ENCODE data around the gene EXTL1.

EXTL1 gene

DNA sequence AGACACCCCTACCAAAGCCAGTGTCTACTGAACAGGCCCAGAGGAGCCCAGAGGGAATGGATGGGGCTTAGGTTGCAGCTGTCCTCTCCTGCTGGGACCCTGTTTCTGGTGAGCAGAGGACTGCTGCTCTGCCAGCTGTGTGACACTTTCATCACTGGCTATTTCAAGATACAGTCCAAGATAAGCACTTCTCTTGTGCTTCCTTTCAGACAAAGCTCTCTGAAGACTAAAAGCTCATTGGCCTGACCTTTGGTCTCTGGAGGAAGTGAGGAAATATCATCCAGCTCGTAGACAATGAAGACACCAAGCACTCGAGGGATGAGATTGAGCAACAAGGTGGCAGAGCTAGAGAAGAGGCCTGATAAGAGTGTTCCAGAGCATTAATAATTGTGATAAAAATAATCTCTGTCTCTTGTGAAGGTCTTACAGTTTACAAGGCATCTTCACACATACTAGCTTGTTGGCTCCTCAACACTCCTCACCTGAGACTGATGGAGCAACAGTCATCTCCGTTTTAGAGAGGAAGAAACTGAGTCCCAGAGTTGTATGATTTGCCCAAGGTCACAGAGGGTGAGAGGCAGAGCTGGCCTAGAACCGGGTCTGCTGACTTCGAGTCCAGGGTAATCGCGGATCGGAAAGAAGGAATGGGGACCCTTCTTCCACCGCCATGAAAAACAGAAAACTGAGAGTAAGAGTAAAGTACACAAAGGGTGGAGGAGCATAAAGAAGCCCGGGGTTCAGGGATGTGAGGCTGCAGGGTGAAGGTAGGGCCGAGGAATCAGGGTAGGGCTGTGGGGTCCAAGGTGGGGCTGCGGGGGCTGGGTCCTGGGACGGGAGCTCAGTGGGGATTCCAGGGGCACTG, 24.4 kb upstream of the EXTL1 start:
- no peak for DNase-seq (ENCODE audit: low read depth in 2 of 2)

DNA sequence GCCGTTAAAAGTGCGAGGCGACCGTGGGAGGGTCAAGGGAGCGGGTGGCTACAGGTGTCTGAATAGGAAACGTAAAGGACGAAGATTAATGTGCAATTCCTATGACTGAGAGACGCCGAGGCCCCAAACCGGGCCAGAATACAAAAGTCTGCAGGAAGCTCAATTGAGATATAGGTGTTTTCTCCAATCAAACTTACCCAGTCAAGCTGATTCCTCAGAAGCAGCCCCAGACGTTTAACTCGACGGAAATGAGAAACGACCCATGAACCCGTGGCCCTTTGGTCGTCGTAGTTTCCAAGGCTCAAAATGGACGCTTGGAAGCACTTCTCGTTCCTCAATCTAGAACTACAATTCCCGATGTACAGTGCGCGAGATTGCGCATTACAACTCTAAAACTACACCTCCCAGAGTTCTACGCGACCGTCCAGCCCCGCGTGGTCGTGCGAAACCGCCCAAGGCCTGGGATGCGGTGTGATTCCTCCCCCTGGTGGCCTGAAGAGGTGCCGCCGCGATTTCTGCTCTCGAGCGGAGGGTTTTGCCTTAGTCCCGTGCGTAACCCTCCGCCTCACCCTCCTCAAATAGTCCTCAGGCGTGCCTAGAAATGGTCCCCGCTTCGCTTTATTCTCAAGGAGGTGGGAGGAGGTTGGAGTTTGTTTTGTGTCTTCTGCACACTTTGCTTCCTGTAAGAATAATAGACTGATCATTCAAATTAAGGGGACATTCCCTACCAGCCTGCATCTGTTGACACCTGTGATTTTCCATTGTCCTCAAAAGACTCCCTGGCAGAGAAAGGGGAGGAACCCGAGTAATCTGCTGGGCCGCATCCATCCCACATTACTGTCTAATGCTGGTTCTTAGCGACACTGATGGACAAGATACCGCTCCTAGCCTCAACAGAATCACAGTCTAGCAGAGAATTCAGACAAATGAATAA, 23.5 kb upstream of the EXTL1 start, which contains the start of gene PAFAH2:
TSS of gene PAFAH2 (minus strand) at position 236 of the 934 bp plus-strand sequence. CDS start 7,247 bp downstream, outside the sequence.
- peak; percentile 92 to 93 for DNase-seq (ENCODE audit: low read depth in 2 of 2)

DNA sequence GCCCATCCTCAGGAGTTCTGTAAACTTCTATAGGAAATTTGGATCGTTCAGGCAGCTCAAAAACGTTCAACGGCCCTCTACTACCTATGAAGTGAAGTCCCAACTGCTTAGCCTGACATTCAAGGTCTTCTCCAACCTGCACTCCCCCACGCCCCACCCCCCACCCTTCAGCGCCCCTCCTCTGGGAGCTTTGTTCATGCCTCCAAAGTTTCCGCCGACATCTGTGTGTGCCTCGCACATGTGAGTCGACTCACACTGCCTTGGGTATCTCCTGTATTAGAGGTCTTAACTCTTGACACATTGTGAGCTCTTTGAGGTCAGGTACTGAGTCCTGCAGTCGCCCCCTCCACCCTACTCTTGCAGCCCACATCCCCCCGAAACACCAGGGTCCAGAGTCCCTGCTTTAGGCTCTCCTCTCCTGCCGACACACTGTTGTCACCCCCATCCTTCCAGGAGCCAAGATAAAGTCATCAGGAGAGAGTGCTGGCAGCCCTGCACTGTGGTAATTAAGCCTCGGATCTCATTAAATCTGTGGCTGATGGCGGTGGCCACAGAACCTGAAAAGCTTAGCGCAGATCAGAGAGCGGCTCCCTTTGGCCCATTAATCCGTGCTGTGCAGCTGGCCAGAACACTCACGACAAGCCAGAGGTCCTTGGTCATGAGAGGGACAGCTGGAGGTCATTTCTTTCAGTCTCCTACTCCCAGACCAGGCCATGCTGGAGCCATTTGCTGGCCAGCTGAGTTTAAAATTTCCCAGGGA, 22.4 kb upstream of the EXTL1 start:
- no peak for DNase-seq (ENCODE audit: low read depth in 2 of 2)

DNA sequence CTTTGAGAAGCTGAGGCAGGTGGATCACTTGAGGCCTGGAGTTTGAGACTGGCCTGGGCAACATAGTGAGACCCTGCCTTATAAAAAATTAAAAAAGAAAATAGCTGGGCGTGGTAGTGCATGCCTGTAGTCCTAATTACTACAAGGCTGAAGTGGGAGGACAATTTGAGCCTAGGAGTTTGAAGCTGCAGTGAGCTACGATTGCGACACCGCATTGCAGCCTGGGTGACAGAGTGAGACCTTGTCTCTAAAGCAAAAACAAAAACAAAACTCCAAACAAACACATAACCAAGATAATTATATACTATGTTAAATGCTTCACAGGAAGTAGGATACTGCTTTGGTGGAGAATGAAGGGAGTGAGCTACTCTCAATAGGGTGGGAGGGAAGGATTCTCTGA, 18.3 kb upstream of the EXTL1 start:
- DNase-seq (ENCODE audit: low read depth in 2 of 2): no peak

DNA sequence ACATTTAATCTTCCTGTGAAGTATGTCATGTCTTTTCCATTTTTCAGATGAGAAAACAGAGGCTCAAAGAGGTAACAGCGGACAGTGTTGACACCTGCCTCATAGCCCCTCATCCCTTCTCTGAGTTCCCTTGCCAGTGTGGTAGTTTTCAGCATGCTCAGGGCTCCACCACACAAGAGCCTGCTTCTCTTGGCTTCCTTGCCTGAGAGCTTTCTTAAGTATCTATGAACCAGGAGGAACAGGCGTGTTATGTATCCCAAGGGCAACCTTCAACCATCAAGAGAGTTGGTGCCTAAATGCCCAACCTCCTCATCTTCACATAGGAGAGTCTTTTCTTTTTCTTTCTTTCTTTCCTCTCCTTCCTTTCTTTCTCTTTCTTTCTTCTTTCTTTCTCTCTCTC, 17.8 kb upstream of the EXTL1 start:
- no peak for DNase-seq (ENCODE audit: low read depth in 2 of 2)

DNA sequence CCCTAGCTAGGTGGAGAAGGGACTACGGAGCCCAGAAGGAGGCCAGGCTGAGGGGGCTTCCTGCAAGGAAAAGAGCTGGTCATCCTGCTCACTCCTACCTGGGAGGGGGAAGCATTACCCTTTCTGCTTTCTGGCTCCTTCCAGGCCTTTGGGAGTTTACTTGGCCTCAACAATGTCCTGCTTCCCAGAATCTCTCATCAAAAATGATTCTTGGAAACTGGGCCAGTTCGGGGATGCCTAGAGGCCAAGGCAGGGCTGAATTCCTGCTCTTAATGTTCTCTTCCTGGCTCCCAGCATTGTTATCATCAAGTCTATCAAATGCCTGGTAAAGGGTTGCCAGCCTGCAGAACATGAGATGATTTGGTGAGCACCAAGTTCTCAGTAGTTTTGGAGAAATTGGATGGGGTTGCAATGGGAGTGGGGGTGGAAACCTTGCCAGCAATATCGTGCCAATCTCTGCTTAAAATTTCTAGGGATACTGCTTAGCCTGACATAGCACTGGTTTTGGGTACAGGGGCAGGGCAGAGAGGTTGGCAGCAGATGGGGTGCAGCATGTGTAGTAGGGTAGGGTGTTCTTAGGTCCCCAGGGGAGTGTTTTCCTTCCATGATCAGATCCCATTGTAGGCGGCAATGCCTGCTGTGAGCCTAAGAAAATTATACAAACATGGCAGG, 16.0 kb upstream of the EXTL1 start:
- DNase-seq (ENCODE audit: low read depth in 2 of 2): no peak

DNA sequence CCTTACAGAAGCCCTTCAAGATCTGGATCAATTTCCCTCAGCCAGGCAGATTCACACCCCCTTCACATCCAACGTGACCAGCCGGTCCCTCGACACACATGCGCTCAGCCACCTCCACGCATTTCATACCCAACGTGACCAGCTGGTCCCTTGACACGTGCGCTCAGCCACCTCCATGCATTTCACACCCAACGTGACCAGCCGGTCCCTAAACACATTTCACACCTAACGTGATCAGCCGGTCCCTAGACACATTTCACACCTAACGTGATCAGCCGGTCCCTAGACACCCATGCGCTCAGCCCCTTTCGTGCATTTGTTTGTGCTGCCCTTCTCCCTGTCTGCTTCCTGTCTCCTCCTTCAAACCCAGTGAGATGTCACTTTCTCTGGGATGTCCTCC, 14.9 kb upstream of the EXTL1 start:
- no peak for DNase-seq (ENCODE audit: low read depth in 2 of 2)

DNA sequence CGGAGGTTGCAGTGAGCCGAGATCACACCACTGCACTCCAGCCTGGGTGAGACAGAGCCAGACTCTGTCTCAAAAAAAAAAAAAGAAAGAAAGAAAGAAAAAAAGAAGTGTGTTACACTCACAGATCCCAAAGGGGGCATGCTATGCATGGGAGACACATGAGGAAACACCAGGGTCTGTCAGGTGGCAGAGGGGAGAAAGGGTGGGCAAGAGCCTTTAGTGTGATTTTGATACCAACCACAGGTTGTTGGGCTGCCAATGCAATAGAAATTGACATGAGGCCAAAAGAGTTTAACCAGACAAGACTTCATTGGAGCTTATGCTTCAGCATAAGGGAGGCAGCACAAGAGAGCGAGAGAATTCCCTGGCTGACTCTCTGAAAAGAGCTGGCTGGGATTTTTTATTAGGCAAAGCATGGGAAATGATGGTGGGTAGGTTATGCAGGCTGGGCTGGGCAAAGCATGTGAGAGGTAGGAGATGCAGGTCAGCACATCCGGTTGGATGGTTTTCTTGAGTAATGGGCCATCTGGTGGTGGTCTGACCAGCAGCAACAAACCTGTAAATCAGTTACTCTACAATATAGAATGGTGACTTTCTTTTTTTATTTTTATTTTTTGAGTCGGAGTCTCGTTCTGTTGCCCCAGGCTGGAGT, 11.7 kb upstream of the EXTL1 start:
- no peak for DNase-seq (ENCODE audit: low read depth in 2 of 2)

DNA sequence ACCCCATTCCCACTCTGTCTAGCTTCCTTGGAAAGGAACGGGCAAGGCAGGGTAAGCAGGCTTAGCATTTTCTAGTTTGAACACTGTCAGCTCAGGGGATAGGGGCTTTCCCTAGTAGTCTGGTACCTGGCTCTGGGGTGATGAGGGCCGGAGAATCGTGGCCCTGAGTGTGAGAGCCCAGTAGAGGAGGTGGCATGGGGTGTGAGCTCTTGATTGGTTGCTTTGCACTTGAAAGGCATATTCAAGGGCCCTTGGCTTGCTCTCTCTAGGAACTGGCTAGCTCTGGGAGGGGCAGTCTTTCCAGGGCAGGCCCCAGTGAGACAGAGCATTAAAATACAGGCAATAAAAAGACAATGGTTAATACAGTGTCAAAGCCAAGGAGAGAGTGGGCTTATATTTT, 10.8 kb upstream of the EXTL1 start:
- DNase-seq (ENCODE audit: low read depth in 2 of 2): no peak

DNA sequence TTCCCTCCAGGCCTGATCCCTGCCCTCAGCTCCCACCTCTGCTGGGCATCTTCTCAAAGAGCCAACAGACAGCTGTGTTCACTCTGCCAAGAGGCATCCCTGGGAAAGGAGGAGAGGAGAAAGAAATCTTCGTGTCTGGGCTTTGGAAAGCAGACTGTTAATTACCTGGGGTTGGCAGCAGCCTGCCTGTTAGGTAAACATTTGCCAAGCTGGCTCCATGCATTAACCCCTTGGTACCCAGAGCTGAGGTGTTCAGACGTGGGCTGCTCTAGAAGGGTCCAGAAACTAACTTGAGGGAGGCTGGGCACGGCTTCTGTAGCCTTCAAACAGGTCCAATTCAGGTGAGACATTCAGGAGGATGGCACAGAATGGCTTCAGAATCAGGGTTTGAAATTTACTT, 8.7 kb upstream of the EXTL1 start:
- DNase-seq (ENCODE audit: low read depth in 2 of 2): no peak

DNA sequence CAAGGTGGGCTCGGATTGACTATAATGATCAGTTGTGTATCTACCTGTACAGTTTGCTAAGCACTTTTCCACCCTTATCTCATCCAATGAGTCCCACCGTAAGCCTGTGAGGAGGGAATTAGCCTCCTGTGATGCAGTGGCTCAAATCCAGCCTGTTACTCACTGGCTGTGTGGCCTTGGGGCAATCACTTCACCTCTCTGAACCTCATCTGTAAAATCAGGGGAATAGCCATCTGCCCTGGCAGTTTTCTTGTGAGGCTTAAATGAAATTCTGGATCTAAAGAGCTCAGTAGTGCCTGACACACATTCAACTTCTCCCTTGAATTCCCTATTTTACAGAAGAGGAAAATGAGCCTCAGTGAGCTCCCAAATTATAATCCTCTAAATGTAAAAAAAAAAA, 7.4 kb upstream of the EXTL1 start:
- no peak for DNase-seq (ENCODE audit: low read depth in 2 of 2)

DNA sequence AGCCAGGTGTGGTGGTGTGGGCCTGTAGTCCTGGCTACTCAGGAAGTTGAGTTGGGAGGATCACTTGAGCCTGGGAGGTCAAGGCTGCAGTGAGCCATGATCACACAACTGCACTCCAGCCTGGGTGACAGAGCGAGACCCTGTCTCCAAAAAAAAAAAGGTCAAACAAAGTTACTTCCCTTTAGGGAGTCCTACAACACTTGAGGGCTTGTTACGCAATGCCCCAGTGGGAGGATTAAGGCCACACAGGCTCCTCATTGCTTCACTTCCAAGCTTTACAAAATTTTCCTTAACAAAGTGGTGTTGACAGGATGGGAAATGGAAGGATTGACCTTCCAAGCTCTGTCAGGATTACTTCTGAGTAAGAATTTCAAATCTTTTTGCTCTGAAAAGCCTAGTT, 6.2 kb upstream of the EXTL1 start:
- DNase-seq (ENCODE audit: low read depth in 2 of 2): no peak

DNA sequence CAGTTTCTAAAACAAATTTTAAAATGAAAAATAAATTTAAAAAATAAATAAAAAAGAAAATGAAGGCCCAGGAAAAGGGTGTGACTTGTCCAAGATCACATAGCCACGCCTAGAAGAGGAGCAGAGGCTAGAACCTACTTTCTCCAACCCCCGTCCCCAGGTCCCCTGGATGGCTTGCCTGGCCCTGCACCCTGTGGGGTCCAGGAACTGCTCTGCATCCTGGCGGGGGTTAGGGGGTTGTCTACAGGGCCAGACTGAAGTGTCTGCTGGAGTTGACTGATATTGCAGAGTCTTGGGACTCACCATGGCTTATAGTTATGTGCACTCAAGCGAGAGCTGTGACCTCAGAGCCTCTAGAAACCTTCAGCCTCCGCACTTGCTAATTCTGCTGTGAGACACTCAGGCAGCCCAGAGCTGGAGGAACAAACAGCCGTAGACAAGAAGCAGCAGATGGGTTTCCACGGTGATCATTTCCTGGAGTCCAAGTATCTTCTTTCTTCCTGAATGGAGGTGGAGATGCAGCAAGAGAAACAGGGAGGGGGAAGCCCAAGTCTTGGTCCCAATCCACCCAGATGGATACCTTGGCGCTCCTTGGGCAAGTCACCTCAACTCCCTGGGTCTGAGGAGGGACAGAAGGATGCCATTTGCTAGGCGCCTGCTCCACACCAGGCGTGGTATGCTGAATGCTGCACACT, 5.2 kb upstream of the EXTL1 start:
- DNase-seq (ENCODE audit: low read depth in 2 of 2): no peak

DNA sequence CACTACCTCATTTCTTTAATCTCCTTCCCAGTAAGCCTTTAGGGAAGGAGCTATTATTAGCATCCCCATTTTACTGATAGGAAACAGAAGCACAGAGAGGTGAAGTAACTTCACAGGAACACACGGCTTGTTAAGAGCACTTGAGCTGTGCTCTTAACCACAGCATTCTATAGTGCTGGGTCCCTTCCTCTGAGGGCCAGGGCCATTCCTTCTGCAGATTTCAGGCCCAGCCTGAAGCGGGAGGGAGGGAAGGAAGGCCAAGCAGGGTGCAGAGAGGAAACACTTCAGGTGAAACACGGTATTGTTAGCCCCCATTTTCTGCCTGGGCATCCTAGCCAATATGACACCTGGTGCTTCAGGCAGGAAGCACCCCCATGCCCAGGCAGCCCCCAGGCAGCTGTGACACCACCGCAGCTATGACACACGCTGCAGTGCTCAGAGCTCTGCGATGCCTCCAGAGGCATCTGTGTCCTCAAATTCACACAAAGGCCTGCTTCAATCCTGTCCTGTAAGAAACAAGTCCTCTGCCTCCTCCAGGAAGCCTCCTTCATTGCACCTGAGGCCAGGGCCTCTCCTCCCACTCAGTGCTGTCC, 4.5 kb upstream of the EXTL1 start:
- no peak for DNase-seq (ENCODE audit: low read depth in 2 of 2)

DNA sequence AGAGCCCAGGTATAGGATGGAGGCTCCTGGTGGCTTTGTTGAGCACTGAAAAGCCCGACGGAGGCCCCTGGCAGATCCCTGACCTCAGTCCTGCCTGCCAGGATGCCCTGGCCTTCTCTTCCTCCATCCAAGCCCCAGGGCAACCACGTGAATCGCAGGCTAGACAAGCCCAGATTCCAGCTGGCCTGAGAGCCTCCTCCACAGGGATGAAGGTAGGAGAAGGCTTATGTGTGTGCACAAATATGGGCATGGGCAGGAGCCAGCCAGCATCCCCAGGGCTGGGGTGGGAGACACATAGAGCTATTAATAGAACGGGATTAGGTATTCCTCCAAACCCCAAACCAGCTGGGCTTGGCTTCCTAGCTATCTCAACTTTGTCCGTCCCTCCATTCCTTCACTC, 4.0 kb upstream of the EXTL1 start:
- DNase-seq (ENCODE audit: low read depth in 2 of 2): no peak

DNA sequence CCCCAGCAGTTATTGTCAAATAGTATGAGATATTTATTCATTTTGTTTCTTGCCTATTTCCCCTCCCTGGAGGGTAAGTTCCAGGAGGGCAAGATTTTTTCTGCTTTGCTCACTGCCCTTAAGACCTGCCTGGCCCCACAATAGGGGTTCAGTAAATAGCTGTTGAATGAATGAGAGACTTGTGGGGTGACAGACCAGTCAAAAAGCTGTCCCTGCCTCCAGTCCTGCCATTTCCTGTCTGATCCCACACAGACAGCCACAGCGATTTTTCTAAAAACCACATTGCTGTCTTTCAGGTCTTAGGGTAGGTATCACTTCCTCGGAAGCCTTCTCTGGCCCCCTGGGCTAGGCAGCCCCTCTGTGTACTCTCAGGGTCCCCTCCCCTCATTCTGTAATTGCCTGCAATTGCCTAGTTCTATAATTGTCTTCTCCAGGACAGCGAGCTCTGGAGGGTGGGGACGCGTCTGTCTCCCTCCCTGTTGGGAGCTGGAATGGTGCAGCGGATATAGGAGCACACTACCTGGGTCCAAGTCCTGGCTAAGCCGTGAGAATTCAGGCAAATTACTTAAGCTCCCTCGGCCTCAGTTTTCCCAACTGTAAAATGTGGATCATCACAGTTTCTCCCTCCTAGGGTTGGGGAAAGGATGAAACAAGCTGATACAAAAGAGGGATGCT, 1.8 kb upstream of the EXTL1 start:
- no peak for DNase-seq (ENCODE audit: low read depth in 2 of 2)

DNA sequence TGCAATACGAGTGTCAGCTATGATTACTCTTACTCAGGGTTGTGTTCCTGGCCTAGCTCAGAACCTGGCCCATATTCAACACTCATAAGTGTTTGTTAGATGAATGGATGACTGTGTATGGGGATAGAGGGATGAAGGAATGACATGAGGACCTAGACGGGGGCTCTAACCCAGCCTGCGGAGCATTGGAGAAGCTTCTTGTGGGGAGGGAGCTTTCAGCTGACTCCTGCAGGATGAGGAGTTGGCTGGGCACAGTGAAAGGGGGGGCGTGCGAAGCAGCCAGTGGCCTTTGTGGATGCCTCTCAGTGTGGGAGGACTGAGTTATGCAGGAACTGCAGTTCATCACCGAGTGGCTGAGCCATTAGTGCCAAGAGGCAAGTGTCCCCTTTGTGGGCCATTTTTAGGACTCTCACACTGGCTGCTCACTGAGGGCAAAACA, 1.2 kb upstream of the EXTL1 start:
- no peak for DNase-seq (ENCODE audit: low read depth in 2 of 2)

DNA sequence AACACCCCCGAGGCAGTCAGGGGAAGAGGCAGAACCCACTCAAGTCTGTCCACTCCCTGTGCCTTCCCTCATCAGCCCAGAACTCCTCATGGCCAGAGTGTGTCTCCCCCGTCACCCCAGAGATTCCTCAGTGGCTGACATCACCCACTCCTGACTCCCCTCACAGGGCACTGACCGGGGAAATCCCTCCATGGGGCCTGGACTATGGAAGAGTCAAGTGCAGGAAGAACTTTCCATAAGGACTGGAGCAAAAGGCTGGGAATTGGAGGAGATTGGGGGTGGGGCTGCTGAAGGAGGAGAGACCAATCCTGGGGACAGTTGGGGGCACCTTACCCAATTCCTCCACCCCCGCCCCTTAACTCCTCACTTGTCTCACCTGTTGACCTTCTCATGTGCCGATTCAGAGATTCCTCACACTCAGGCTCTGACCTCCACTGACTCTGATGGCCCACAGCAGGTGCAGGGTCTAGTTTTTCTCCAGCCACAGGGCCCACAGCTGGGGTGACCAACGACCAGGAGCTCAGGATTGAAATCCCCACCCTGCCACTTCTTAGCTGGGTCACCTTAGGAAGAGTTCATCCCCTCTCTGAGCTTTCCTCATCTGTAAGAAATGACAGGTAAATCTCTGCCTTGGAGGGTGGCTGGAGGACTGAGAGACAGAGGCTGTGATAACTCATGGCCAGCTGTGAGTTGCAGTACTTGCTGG, 481 bp upstream of the EXTL1 start:
- DNase-seq (ENCODE audit: low read depth in 2 of 2): no peak

DNA sequence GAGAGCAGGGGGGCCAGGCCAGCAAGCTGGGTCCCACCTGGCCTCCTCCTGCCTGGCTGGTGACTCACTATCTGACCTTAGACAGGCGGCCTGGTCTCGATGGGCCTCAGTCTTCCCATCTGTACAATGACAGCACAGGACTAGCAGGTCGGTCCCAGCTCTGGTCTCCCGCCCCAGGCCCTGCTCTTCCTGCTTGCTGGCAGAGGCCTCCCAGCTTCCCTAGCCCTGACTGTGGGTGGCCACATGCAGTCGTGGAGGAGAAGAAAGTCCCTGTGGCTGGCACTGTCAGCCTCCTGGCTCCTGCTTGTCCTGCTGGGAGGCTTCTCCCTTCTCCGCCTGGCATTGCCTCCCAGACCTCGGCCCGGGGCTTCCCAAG, 817 bp downstream of the EXTL1 start:
- DNase-seq (ENCODE audit: low read depth in 2 of 2): no peak

All from stimulated activated CD8-positive, alpha-beta memory T cell treated with anti-CD3 and anti-CD28 coated beads, Interleukin-15, amount 100 ng/mL, for 48 hours (primary cell).